Measurements from ENCODE around the gene ATXN1. TPM values are rescaled to one million over a fixed set of nuclear protein-coding genes. Genes with fewer than 3 reads are reported as not detected.

The ATXN1 gene
- total RNA-seq, 1 experiment from 2014 or later, result 5.6 TPM

DNA sequence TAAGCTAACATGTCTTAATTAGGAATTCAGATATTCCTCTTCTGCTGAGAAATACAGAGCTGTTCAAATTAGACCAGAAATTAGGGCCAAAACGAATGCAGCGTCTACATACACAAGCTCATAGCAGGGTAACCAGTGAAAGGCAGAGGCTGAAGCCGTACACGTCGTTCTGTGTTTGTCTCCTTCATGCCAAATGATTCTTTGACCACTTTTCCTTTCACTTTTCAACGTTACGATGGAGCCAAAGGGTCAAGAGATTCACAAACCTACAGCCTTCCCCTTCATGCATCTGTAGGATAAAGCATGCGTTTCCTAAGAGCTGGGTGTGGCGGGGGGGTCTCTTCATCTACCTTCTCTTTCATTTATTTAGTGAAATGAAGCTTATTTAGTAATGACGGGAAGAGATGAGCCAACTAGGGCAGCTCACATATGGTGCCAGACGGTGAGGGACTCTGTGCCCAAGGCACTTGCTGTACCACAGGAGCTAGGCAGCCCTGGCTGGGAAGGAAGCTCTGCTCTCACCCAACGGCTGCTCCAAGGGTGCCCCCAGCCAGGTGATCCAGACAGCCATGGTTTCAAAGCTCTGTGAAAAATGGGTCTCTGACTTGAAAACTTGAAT is 178.0 kb downstream of the ATXN1 start:
- H2BK12ac ChIP-seq (ENCODE audit: insufficient read length, low read depth, low read length), result no peak overlapping the region
- WGBS (ENCODE audit: extremely low coverage, insufficient read length, low lambda C conversion rate), result no CpG with 5 or more reads among the region's 12 CpGs
- H2AFZ ChIP-seq (ENCODE audit: low read length), result no peak overlapping the region
- H3K9ac ChIP-seq (ENCODE audit: extremely low read depth, insufficient read length, low read length), result no peak overlapping the region
- no peaks in the 10 kb centered on the region for H4K20me1 ChIP-seq (ENCODE audit: control insufficient read depth, insufficient read depth, insufficient read length)
- H2BK120ac ChIP-seq (ENCODE audit: low read depth, low read length, poor library complexity, severe bottlenecking), result no peak overlapping the region
- H4K8ac ChIP-seq (replicated peaks; ENCODE audit: insufficient read length, low read depth, low read length), result no peak overlapping the region
- H3K9me3 ChIP-seq (ENCODE audit: control insufficient read depth, low read depth, low read length), result no peaks in the 10 kb centered on the region
- no peak overlapping the region for H3K4me2 ChIP-seq (ENCODE audit: insufficient read depth, insufficient read length, low read length)
- no peaks in the 10 kb centered on the region for H3K4me1 Mint-ChIP-seq
- no peak overlapping the region for H3K4me3 Mint-ChIP-seq
- H4K5ac ChIP-seq (ENCODE audit: insufficient read length, low read depth, low read length), result no peak overlapping the region
- no peaks in the 10 kb centered on the region for H3K79me1 ChIP-seq (ENCODE audit: insufficient read depth, low read depth, low read length, poor library complexity, severe bottlenecking)
- H4K91ac ChIP-seq (ENCODE audit: insufficient read length, low read depth, low read length), result no peak overlapping the region
- no peak overlapping the region for H3K27ac Mint-ChIP-seq
- no peak overlapping the region for H2BK20ac ChIP-seq (ENCODE audit: low read depth, low read length, poor library complexity, severe bottlenecking)
- H3K4ac ChIP-seq (ENCODE audit: low read depth, low read length), result no peak overlapping the region
- no peak for DNase-seq
- no peak overlapping the region for H2BK5ac ChIP-seq (ENCODE audit: insufficient read length, low read length)
- no peak overlapping the region for H3K27ac ChIP-seq (ENCODE audit: insufficient read length, low read depth, low read length)
- H3K27me3 ChIP-seq (ENCODE audit: insufficient read depth, low read length), result no peaks in the 10 kb centered on the region
- H3K36me3 Mint-ChIP-seq (ENCODE audit: insufficient read depth in 1 of 3, low read depth in 3 of 3), result no peaks in the 10 kb centered on the region
- H3K56ac ChIP-seq (ENCODE audit: insufficient read length, low read depth, low read length), result no peak overlapping the region
- no peaks in the 10 kb centered on the region for H3K79me2 ChIP-seq (ENCODE audit: insufficient read depth, low read length)
- no peak for TF ChIP-seq CTCF (conservative IDR thresholded peaks at IDR 0.05)
- H3T11ph ChIP-seq (ENCODE audit: low read length), result no peak overlapping the region
- H3K18ac ChIP-seq (ENCODE audit: insufficient read length, low read depth, low read length), result no peak overlapping the region
- no peak overlapping the region for H2BK15ac ChIP-seq (ENCODE audit: low read depth, low read length)
- H2AK5ac ChIP-seq (ENCODE audit: insufficient read length, low read length), result no peak overlapping the region
- H3K14ac ChIP-seq (ENCODE audit: insufficient read depth, low read length), result no peak overlapping the region
- H3K9me3 Mint-ChIP-seq, result no peaks in the 10 kb centered on the region; a peak in 1 of 5 replicates
- no peak overlapping the region for H3K23ac ChIP-seq (ENCODE audit: insufficient read length, low read depth, low read length)
- no peaks in the 10 kb centered on the region for H3K4me1 ChIP-seq (ENCODE audit: insufficient read depth, low read length)
- H3K27me3 Mint-ChIP-seq (ENCODE audit: low read depth), result no peaks in the 10 kb centered on the region
- H3K23me2 ChIP-seq (ENCODE audit: insufficient read length, low read depth, low read length, poor library complexity, severe bottlenecking), result no peaks in the 10 kb centered on the region
